ENCODE results near the gene TICAM2.

Gene TICAM2

GRCh38 chr5:115644046-115644445 is 41.8 kb upstream of the TICAM2 start:
- H4K91ac ChIP-seq (ENCODE audit: low read depth, low read length, poor library complexity) = no peak overlapping the region
- H3K4me2 ChIP-seq (ENCODE audit: insufficient read depth, low read length, poor library complexity, severe bottlenecking) = no peak overlapping the region
- H4K8ac ChIP-seq (ENCODE audit: low read depth, low read length) = no peak overlapping the region
- WGBS, 2 donors (ENCODE audit: extremely low coverage in 2 of 2, insufficient read length in 2 of 2, insufficient replicate concordance in 1 of 2) = no CpG with 5 or more reads among the region's 2 CpGs
- no peak for DNase-seq (ENCODE audit: low spot score)
- H3K14ac ChIP-seq (ENCODE audit: low read length) = no peak overlapping the region
- H2BK5ac ChIP-seq (ENCODE audit: low read length) = no peak overlapping the region
- no peak overlapping the region for H3K4me3 ChIP-seq (ENCODE audit: low read length in 2 of 2)
- H3K4me1 ChIP-seq (ENCODE audit: control insufficient read depth in 2 of 2, insufficient read depth in 1 of 2, low read depth in 1 of 2, low read length in 2 of 2) = no peaks in the 10 kb centered on the region
- H3K36me3 ChIP-seq (replicated peaks in 1 of 2; ENCODE audit: control insufficient read depth in 2 of 2, insufficient read depth in 2 of 2, low read length in 2 of 2) = no peaks in the 10 kb centered on the region
- no peak overlapping the region for H3K18ac ChIP-seq (ENCODE audit: low read length)
- H2AFZ ChIP-seq (ENCODE audit: low read length) = no peak overlapping the region
- H3K79me1 ChIP-seq (ENCODE audit: low read depth, low read length) = no peaks in the 10 kb centered on the region
- no peak overlapping the region for H3K27ac ChIP-seq (replicated peaks; ENCODE audit: low read length)
- no peaks in the 10 kb centered on the region for H3K27me3 ChIP-seq (ENCODE audit: control insufficient read depth in 3 of 3, insufficient read depth in 3 of 3, low read depth in 1 of 3, low read length in 3 of 3)
- H3K4ac ChIP-seq (ENCODE audit: low read length) = no peak overlapping the region
- no peak overlapping the region for H2BK12ac ChIP-seq (ENCODE audit: low read length)
- no peak overlapping the region for H3K23ac ChIP-seq (ENCODE audit: low read depth, low read length, poor library complexity)
- H3K9ac ChIP-seq (ENCODE audit: low read depth, low read length, poor library complexity) = no peak overlapping the region
- H2BK15ac ChIP-seq (ENCODE audit: low read length) = no peak overlapping the region
- H3K9me3 ChIP-seq (replicated peaks in 1 of 2; ENCODE audit: control insufficient read depth in 2 of 2, insufficient read depth in 1 of 2, low read depth in 1 of 2, low read length in 2 of 2) = no peaks in the 10 kb centered on the region
- no peak overlapping the region for H2AK5ac ChIP-seq (ENCODE audit: low read depth, low read length)
- no peak overlapping the region for H2BK120ac ChIP-seq (ENCODE audit: low read depth, low read length)

GRCh38 chr5:115641948-115642347 is 39.7 kb upstream of the TICAM2 start:
- H4K8ac ChIP-seq (ENCODE audit: low read depth, low read length) = no peak overlapping the region
- H3K14ac ChIP-seq (ENCODE audit: low read length) = no peak overlapping the region
- H3K4me3 ChIP-seq (ENCODE audit: low read length in 2 of 2) = no peak overlapping the region
- H3K27me3 ChIP-seq (ENCODE audit: control insufficient read depth in 3 of 3, insufficient read depth in 3 of 3, low read depth in 1 of 3, low read length in 3 of 3) = no peaks in the 10 kb centered on the region
- no peak overlapping the region for H2AFZ ChIP-seq (ENCODE audit: low read length)
- no peak overlapping the region for H3K23ac ChIP-seq (ENCODE audit: low read depth, low read length, poor library complexity)
- H3K4ac ChIP-seq (ENCODE audit: low read length) = no peak overlapping the region
- H3K4me2 ChIP-seq (ENCODE audit: insufficient read depth, low read length, poor library complexity, severe bottlenecking) = no peak overlapping the region
- no peak overlapping the region for H2BK15ac ChIP-seq (ENCODE audit: low read length)
- no peak for DNase-seq (ENCODE audit: low spot score)
- no CpG with 5 or more reads among the region's 1 CpG for WGBS, 2 donors (ENCODE audit: extremely low coverage in 2 of 2, insufficient read length in 2 of 2, insufficient replicate concordance in 1 of 2)
- H2AK5ac ChIP-seq (ENCODE audit: low read depth, low read length) = no peak overlapping the region
- H3K79me1 ChIP-seq (ENCODE audit: low read depth, low read length) = no peaks in the 10 kb centered on the region
- peaks cover 2 to 3% of the 10 kb centered on the region in 2 donors for H3K4me1 ChIP-seq (ENCODE audit: control insufficient read depth in 2 of 2, insufficient read depth in 1 of 2, low read depth in 1 of 2, low read length in 2 of 2)
- H2BK120ac ChIP-seq (ENCODE audit: low read depth, low read length) = no peak overlapping the region
- H3K9ac ChIP-seq (ENCODE audit: low read depth, low read length, poor library complexity) = no peak overlapping the region
- H2BK5ac ChIP-seq (ENCODE audit: low read length) = no peak overlapping the region
- H4K91ac ChIP-seq (ENCODE audit: low read depth, low read length, poor library complexity) = no peak overlapping the region
- H3K27ac ChIP-seq (replicated peaks; ENCODE audit: low read length) = no peak overlapping the region
- H3K9me3 ChIP-seq (replicated peaks in 1 of 2; ENCODE audit: control insufficient read depth in 2 of 2, insufficient read depth in 1 of 2, low read depth in 1 of 2, low read length in 2 of 2) = no peaks in the 10 kb centered on the region
- H3K18ac ChIP-seq (ENCODE audit: low read length) = no peak overlapping the region
- H2BK12ac ChIP-seq (ENCODE audit: low read length) = no peak overlapping the region
- H3K36me3 ChIP-seq (replicated peaks in 1 of 2; ENCODE audit: control insufficient read depth in 2 of 2, insufficient read depth in 2 of 2, low read length in 2 of 2) = no peaks in the 10 kb centered on the region

- no peak overlapping the region for H2BK5ac ChIP-seq (ENCODE audit: low read length)
- no peak overlapping the region for H2BK15ac ChIP-seq (ENCODE audit: low read length)
- no peaks in the 10 kb centered on the region for H3K36me3 ChIP-seq (replicated peaks in 1 of 2; ENCODE audit: control insufficient read depth in 2 of 2, insufficient read depth in 2 of 2, low read length in 2 of 2)
- no peak overlapping the region for H2BK120ac ChIP-seq (ENCODE audit: low read depth, low read length)
- H3K18ac ChIP-seq (ENCODE audit: low read length) = no peak overlapping the region
- H3K4me2 ChIP-seq (ENCODE audit: insufficient read depth, low read length, poor library complexity, severe bottlenecking) = no peak overlapping the region
- no CpG with 5 or more reads among the region's 2 CpGs for WGBS, 2 donors (ENCODE audit: extremely low coverage in 2 of 2, insufficient read length in 2 of 2, insufficient replicate concordance in 1 of 2)
- no peak overlapping the region for H3K4ac ChIP-seq (ENCODE audit: low read length)
- DNase-seq (ENCODE audit: low spot score) = no peak
- H3K4me1 ChIP-seq (ENCODE audit: control insufficient read depth in 2 of 2, insufficient read depth in 1 of 2, low read depth in 1 of 2, low read length in 2 of 2) = peaks cover 7% of the 10 kb centered on the region in 2 donors
- no peak overlapping the region for H3K23ac ChIP-seq (ENCODE audit: low read depth, low read length, poor library complexity)
- no peak overlapping the region for H3K14ac ChIP-seq (ENCODE audit: low read length)
- no peak overlapping the region for H4K91ac ChIP-seq (ENCODE audit: low read depth, low read length, poor library complexity)
- no peak overlapping the region for H2AK5ac ChIP-seq (ENCODE audit: low read depth, low read length)
- H3K9me3 ChIP-seq (replicated peaks in 1 of 2; ENCODE audit: control insufficient read depth in 2 of 2, insufficient read depth in 1 of 2, low read depth in 1 of 2, low read length in 2 of 2) = no peaks in the 10 kb centered on the region
- no peaks in the 10 kb centered on the region for H3K79me1 ChIP-seq (ENCODE audit: low read depth, low read length)
- H4K8ac ChIP-seq (ENCODE audit: low read depth, low read length) = no peak overlapping the region
- no peak overlapping the region for H2AFZ ChIP-seq (ENCODE audit: low read length)
- no peak overlapping the region for H3K9ac ChIP-seq (ENCODE audit: low read depth, low read length, poor library complexity)
- H3K4me3 ChIP-seq (ENCODE audit: low read length in 2 of 2) = no peak overlapping the region
- H3K27me3 ChIP-seq (ENCODE audit: control insufficient read depth in 3 of 3, insufficient read depth in 3 of 3, low read depth in 1 of 3, low read length in 3 of 3) = no peaks in the 10 kb centered on the region
- no peak overlapping the region for H2BK12ac ChIP-seq (ENCODE audit: low read length)
- H3K27ac ChIP-seq (replicated peaks; ENCODE audit: low read length) = no peak overlapping the region
Observed at GRCh38 chr5:115640274-115640673, 38.0 kb upstream of the TICAM2 start.

DNA sequence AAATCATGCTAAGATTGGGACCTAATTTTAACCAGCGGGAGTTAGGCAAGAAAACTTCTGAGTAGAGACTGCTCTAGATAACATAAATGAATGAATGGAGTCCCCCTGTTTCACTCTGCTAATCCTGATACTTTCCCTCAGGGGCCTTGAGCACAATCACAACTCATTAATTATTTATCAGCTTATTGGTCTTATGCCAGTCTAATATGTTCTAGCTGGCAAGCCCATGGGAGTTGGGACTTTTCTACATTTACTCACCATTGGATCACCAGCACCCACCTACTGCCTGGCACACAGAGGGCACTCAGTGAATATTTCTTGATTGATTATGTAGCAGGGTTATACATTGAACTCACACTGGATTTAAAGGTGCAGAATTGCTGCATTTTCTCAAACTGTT is 37.1 kb upstream of the TICAM2 start:
- Histone ChIP-seq H2AFZ (ENCODE audit: low read length) (no peak overlapping the region), H3K9me3 (replicated peaks in 1 of 2; ENCODE audit: control insufficient read depth in 2 of 2, insufficient read depth in 1 of 2, low read depth in 1 of 2, low read length in 2 of 2) (no peaks in the 10 kb centered on the region), H4K91ac (ENCODE audit: low read depth, low read length, poor library complexity) (no peak overlapping the region), H3K4ac (ENCODE audit: low read length) (no peak overlapping the region), H3K23ac (ENCODE audit: low read depth, low read length, poor library complexity) (no peak overlapping the region), H2BK120ac (ENCODE audit: low read depth, low read length) (no peak overlapping the region), H2AK5ac (ENCODE audit: low read depth, low read length) (no peak overlapping the region), H3K27me3 (ENCODE audit: control insufficient read depth in 3 of 3, insufficient read depth in 3 of 3, low read depth in 1 of 3, low read length in 3 of 3) (no peaks in the 10 kb centered on the region), H3K36me3 (replicated peaks in 1 of 2; ENCODE audit: control insufficient read depth in 2 of 2, insufficient read depth in 2 of 2, low read length in 2 of 2) (no peaks in the 10 kb centered on the region), H3K4me2 (ENCODE audit: insufficient read depth, low read length, poor library complexity, severe bottlenecking) (no peak overlapping the region), H3K18ac (ENCODE audit: low read length) (no peak overlapping the region), H3K4me3 (ENCODE audit: low read length in 2 of 2) (no peak overlapping the region), H3K9ac (ENCODE audit: low read depth, low read length, poor library complexity) (no peak overlapping the region), H2BK15ac (ENCODE audit: low read length) (no peak overlapping the region), H4K8ac (ENCODE audit: low read depth, low read length) (no peak overlapping the region), H2BK12ac (ENCODE audit: low read length) (no peak overlapping the region), H3K14ac (ENCODE audit: low read length) (no peak overlapping the region), H3K27ac (replicated peaks; ENCODE audit: low read length) (no peak overlapping the region), H3K4me1 (ENCODE audit: control insufficient read depth in 2 of 2, insufficient read depth in 1 of 2, low read depth in 1 of 2, low read length in 2 of 2) (peaks cover 7 to 9% of the 10 kb centered on the region in 2 donors), H2BK5ac (ENCODE audit: low read length) (no peak overlapping the region), H3K79me1 (ENCODE audit: low read depth, low read length) (no peaks in the 10 kb centered on the region)
- WGBS, 2 donors (ENCODE audit: extremely low coverage in 2 of 2, insufficient read length in 2 of 2, insufficient replicate concordance in 1 of 2) = no CpG with 5 or more reads among the region's 1 CpG
- DNase-seq (ENCODE audit: low spot score) = no peak
